ENCODE data around the gene HAPLN1. TPM values are rescaled to one million over a fixed set of nuclear protein-coding genes. Genes with fewer than 3 reads are reported as not detected.
A peak's percentile ranks its signal among the peaks of the same experiment; 100 is the strongest.

The HAPLN1 gene
- total RNA-seq, 1 donor from 2014 or later: 2.1 TPM

- no peaks in the 10 kb centered on the region for H3K9me3 ChIP-seq (replicated peaks)
- no peaks in the 10 kb centered on the region for H3K36me3 ChIP-seq
- no peak for TF ChIP-seq CTCF (IDR thresholded peaks at IDR 0.05; ENCODE audit: borderline replicate concordance)
- no peaks in the 10 kb centered on the region for H3K4me1 ChIP-seq
- intact Hi-C loops (cut with micrococcal nuclease): no loop called here
- H3K27me3 ChIP-seq (ENCODE audit: low read depth): peaks cover 38% of the 10 kb centered on the region
- no peak overlapping the region for H3K4me3 ChIP-seq
- H3K27ac ChIP-seq (replicated peaks): no peak overlapping the region
- DNase-seq: no peak
Measured at GRCh38 chr5:83715236-83716065, 5.2 kb downstream of the HAPLN1 start.

GRCh38 chr5:83714810-83715209 is 5.8 kb downstream of the HAPLN1 start:
- no peak overlapping the region for H3K4me3 ChIP-seq
- H3K36me3 ChIP-seq: no peaks in the 10 kb centered on the region
- no peaks in the 10 kb centered on the region for H3K9me3 ChIP-seq (replicated peaks)
- intact Hi-C loops (cut with micrococcal nuclease): no loop called here
- peaks cover 32% of the 10 kb centered on the region for H3K27me3 ChIP-seq (ENCODE audit: low read depth)
- no peak for DNase-seq
- no peak for TF ChIP-seq CTCF (IDR thresholded peaks at IDR 0.05; ENCODE audit: borderline replicate concordance)
- no peaks in the 10 kb centered on the region for H3K4me1 ChIP-seq
- H3K27ac ChIP-seq (replicated peaks): no peak overlapping the region

- H3K4me3 ChIP-seq: no peak overlapping the region
- intact Hi-C loops (cut with micrococcal nuclease): no loop called here
- no peaks in the 10 kb centered on the region for H3K36me3 ChIP-seq
- H3K27ac ChIP-seq (replicated peaks): no peak overlapping the region
- H3K4me1 ChIP-seq: no peaks in the 10 kb centered on the region
- TF ChIP-seq CTCF (IDR thresholded peaks at IDR 0.05; ENCODE audit: borderline replicate concordance): peak; percentile 83
- H3K27me3 ChIP-seq (ENCODE audit: low read depth): peaks cover 23% of the 10 kb centered on the region
- DNase-seq: no peak
- H3K9me3 ChIP-seq (replicated peaks): peaks cover 3% of the 10 kb centered on the region
Measured at GRCh38 chr5:83711982-83712601, 8.6 kb downstream of the HAPLN1 start.

GRCh38 chr5:83709973-83710372 is 10.7 kb downstream of the HAPLN1 start:
- H3K27ac ChIP-seq (replicated peaks): no peak overlapping the region
- intact Hi-C loops (cut with micrococcal nuclease): no loop called here
- no peak for TF ChIP-seq CTCF (IDR thresholded peaks at IDR 0.05; ENCODE audit: borderline replicate concordance)
- peaks cover 24% of the 10 kb centered on the region for H3K9me3 ChIP-seq (replicated peaks)
- peaks cover 15% of the 10 kb centered on the region for H3K27me3 ChIP-seq (ENCODE audit: low read depth)
- DNase-seq: no peak
- H3K4me3 ChIP-seq: no peak overlapping the region
- H3K36me3 ChIP-seq: no peaks in the 10 kb centered on the region
- no peaks in the 10 kb centered on the region for H3K4me1 ChIP-seq

- no peak for TF ChIP-seq CTCF (IDR thresholded peaks at IDR 0.05; ENCODE audit: borderline replicate concordance)
- H3K9me3 ChIP-seq (replicated peaks): peaks cover 33% of the 10 kb centered on the region
- intact Hi-C loops (cut with micrococcal nuclease): no loop called here
- H3K4me3 ChIP-seq: no peak overlapping the region
- DNase-seq: no peak
- H3K4me1 ChIP-seq: no peaks in the 10 kb centered on the region
- H3K27me3 ChIP-seq (ENCODE audit: low read depth): peaks cover 8% of the 10 kb centered on the region
- no peaks in the 10 kb centered on the region for H3K36me3 ChIP-seq
- H3K27ac ChIP-seq (replicated peaks): no peak overlapping the region
Measured at GRCh38 chr5:83708170-83708569, 12.5 kb downstream of the HAPLN1 start.
